Measurements from ENCODE around the gene CNTLN. TPM values are rescaled to one million over a fixed set of nuclear protein-coding genes. Genes with fewer than 3 reads are reported as not detected.
"Not testable (repeated sequence)": the region's sequence is repeated elsewhere in the genome, so short reads cannot be mapped to it uniquely, and the experiment has no call there.

The CNTLN gene
- total RNA-seq, 1 donor from 2014 or later, result 9.4 TPM

- DNase-seq (ENCODE audit: extremely low read depth, low read depth, low spot score), result no peak
Measured at GRCh38 chr9:17488662-17489061, 353.8 kb downstream of the CNTLN start.

GRCh38 chr9:17490110-17490509 lies 355.3 kb downstream of the CNTLN start:
- no peak for DNase-seq (ENCODE audit: extremely low read depth, low read depth, low spot score)

GRCh38 chr9:17491780-17492179 lies 356.9 kb downstream of the CNTLN start:
- DNase-seq (ENCODE audit: extremely low read depth, low read depth, low spot score), result no peak

GRCh38 chr9:17503196-17503595 lies 368.4 kb downstream of the CNTLN start:
- DNase-seq (ENCODE audit: extremely low read depth, low read depth, low spot score), result no peak

- DNase-seq (ENCODE audit: extremely low read depth, low read depth, low spot score), result no peak
Measured at GRCh38 chr9:17509151-17509550, 374.3 kb downstream of the CNTLN start.

- no peak for DNase-seq (ENCODE audit: extremely low read depth, low read depth, low spot score)
Measured at GRCh38 chr9:17509701-17510100, 374.9 kb downstream of the CNTLN start.

GRCh38 chr9:17519761-17520160 lies 384.9 kb downstream of the CNTLN start:
- no peak for DNase-seq (ENCODE audit: extremely low read depth, low read depth, low spot score)

- no peak for DNase-seq (ENCODE audit: extremely low read depth, low read depth, low spot score)
Measured at GRCh38 chr9:17520268-17521064, 385.6 kb downstream of the CNTLN start.

GRCh38 chr9:17521100-17521855 lies 386.4 kb downstream of the CNTLN start:
- no peak for DNase-seq (ENCODE audit: extremely low read depth, low read depth, low spot score)

- not testable (repeated sequence) for DNase-seq (ENCODE audit: extremely low read depth, low read depth, low spot score)
Measured at GRCh38 chr9:17526726-17527125, 391.9 kb downstream of the CNTLN start.

- DNase-seq (ENCODE audit: extremely low read depth, low read depth, low spot score), result no peak
Measured at GRCh38 chr9:17528859-17529258, 394.0 kb downstream of the CNTLN start.

GRCh38 chr9:17531642-17532254 lies 396.9 kb downstream of the CNTLN start:
- no peak for DNase-seq (ENCODE audit: extremely low read depth, low read depth, low spot score)

GRCh38 chr9:17532461-17532860 lies 397.6 kb downstream of the CNTLN start:
- DNase-seq (ENCODE audit: extremely low read depth, low read depth, low spot score), result no peak

- DNase-seq (ENCODE audit: extremely low read depth, low read depth, low spot score), result no peak
Measured at GRCh38 chr9:17535176-17535575, 400.3 kb downstream of the CNTLN start.

GRCh38 chr9:17536027-17536426 lies 401.2 kb downstream of the CNTLN start:
- no peak for DNase-seq (ENCODE audit: extremely low read depth, low read depth, low spot score)

- DNase-seq (ENCODE audit: extremely low read depth, low read depth, low spot score), result no peak
Measured at GRCh38 chr9:17551023-17551422, 416.2 kb downstream of the CNTLN start.

Data from glomerular endothelial cell (primary cell).